HG03064 (cell line): ENCODE results near the gene ARL2.
"Not testable (repeated sequence)": the region's sequence is repeated elsewhere in the genome, so short reads cannot be mapped to it uniquely, and the experiment has no call there.

Experiments used
- ATAC-seq: cut with Tn5 transposase; IDR thresholded peaks from one replicate; pipeline ENCODE4 v1.9.1; 2021; ENCODE audit warnings: low read depth; ENCODE audit not compliant: unreplicated experiment

The ARL2 gene

DNA sequence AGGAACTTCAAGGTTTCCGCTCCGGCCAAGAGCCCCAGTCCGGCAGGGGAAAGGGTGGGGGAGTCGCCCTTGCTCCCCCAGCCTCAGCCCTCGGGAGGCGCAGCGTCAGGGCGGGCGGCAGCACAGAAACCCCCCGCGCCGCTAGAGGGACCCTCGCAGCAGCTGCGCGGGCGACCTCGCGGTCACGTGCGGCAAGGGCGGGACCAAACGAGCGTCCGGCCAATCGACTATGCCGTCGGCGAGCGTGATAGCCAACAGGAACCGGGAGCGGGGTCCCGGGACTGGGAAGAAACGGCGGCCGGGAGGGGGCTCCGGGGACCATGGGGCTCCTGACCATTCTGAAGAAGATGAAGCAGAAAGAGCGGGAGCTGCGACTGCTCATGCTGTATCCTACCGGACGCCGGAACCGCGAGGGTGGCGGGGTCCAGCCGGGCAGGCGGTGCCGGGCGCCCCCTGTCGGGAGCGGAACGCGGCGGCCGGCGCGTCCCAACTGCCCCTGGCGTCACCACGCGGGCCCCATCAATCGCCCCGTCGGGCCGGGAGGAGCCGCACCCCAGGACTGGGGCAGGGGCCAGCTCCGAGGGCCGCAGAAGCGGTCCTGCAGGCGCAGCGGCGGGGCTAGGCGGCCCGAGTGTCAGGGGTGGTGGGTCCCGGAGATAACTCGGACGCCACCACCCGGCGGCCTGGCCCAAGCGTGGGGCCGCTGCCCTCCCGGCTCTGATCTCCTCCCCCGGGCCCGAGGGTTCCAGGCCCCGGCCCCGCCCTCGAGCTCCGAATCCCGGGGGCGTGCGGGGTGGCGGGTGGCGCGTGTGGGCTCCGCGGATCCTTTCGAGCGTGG is at the start of gene ARL2:
TSS of gene ARL2 (plus strand) at position 273 of the 838 bp plus-strand sequence. CDS start at position 321, 48 bp downstream.
- peak; percentile 71 for ATAC-seq

GRCh38 chr11:64967375-64967774 is 46.6 kb upstream of the ARL2 start:
- ATAC-seq, result no peak

GRCh38 chr11:64969209-64969608 is 44.8 kb upstream of the ARL2 start:
- no peak for ATAC-seq

GRCh38 chr11:64970731-64971151 is 43.2 kb upstream of the ARL2 start:
- no peak for ATAC-seq

GRCh38 chr11:64971421-64972233 is 42.3 kb upstream of the ARL2 start, which contains the start of gene MAJIN:
Gene MAJIN, minus strand, starts transcription at chr11:64972108. Its CDS starts 12,703 bp downstream, at chr11:64959405.
- ATAC-seq, result no peak

- ATAC-seq, result no peak
Observed at GRCh38 chr11:64974124-64974523, 39.8 kb upstream of the ARL2 start.

DNA sequence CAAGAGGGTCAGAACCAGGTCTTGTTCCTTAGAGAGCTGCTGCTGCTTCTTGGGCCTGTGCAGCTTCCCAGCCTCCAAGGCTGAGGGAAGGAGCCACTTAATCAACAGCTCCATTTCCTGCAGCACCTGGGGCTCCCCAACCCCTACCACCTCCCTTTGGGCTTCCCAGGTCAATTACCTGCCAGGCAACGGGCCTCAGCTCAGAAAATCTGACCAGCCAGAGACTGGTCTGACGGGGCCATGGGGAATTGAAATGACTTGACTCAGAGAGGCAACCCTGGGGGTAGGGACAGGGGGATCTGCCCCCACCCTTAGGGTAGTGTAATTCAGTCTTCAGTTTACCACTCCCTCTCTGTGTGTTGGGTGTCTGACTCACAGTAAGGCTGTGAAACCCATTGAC is 37.3 kb upstream of the ARL2 start:
- no peak for ATAC-seq

GRCh38 chr11:64983339-64983738 is 30.6 kb upstream of the ARL2 start:
- ATAC-seq, result not testable (repeated sequence)

- no peak for ATAC-seq
Observed at GRCh38 chr11:64987998-64988854, 25.7 kb upstream of the ARL2 start.

GRCh38 chr11:64989416-64989815 is 24.5 kb upstream of the ARL2 start:
- ATAC-seq, result no peak

DNA sequence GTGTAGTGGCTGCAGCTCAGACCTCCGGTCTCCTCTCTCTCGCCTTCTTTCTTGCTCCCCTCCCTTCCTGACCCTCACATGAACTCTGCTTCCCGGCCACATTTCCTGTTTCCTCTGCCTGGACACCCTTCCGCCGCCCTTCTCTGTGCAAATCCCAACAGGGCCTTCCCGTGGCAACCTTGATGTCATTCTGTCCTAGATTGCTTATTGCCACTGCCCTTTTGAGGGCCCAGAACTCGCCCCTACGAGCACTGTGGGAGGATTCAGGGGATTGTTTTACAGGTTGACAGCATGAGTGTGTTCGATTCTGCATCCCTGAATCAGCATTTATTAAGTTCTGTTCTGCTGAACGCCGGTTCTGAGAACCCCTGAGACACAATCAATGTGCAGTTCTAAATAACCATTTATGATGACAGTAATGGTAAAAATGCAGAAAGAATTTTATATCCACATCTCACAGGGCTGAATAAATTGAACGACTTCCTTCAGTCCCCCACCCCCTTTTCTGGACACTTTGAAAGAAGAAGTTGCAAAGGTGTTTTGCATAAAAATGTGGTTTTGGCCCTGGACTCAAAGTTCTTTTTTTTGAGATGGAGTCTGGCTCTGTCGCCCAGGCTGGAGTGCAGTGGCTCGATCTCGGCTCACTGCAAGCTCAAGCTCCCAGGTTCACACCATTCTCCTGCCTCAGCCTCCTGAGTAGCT is 23.6 kb upstream of the ARL2 start:
- no peak for ATAC-seq

GRCh38 chr11:64994318-64994717 is 19.6 kb upstream of the ARL2 start:
- ATAC-seq, result no peak

GRCh38 chr11:64996327-64996709 is 17.6 kb upstream of the ARL2 start:
- no peak for ATAC-seq

GRCh38 chr11:64996710-64997380 is 17.1 kb upstream of the ARL2 start, which contains the start of gene BATF2:
Gene BATF2, minus strand, starts transcription at chr11:64996971. Its CDS starts 57 bp downstream, at chr11:64996914.
- no peak for ATAC-seq

DNA sequence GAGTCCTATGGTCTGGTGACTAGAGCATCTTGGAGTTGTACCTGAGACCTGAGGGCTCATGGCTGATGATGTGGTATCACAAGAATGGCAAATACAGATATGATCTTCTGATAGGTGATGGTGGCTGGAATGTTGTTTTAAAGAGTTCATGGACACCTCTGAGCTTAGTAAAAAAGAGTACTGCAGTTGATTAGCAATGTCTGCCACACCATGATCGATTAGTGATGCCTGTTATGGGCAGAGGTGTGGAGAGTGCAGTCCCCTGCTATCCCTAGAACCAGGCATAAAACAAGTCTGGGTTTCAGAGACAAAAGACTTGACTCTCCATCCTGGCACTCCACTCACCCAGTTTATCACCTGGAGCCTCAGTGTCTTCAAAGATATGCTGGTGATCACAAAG is 15.8 kb upstream of the ARL2 start:
- ATAC-seq, result no peak

DNA sequence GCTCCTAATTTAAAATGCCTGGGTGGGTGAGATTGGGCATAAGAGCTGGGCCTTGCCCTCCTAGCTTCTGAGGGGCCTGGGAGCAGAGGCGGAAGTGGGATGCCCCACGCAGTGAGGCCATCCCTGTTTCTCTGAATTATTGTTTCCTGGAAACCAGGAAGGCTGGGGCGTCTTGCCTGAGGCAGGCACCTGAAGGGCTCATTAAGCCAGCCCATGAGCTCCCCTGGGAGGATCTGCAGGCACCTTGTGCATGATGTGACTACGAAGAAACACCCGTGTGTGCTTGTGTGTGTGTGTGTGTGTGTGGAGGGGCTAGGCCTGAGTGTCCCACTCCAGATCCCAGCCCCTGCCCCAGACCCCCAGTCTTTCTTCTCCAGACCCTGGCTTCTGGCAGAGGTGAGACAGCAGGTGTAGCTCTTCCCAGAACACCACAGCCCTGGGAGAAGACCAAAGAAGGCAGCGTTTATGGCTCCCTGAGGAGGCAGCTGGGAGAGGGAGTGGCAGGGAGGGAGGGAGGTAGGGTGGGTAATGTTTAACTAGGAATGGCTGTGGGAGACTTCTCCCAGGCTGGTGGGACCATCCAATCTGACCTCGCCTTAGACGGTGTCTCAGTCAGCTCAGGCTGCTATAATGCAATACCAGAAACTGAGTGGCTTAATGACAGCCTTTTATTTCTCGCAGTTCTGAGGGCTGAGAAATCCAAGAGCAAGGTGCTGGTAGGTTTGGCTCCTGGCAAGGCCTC is 15.1 kb upstream of the ARL2 start:
- no peak for ATAC-seq

GRCh38 chr11:64999478-64999877 is 14.5 kb upstream of the ARL2 start:
- no peak for ATAC-seq

- no peak for ATAC-seq
Observed at GRCh38 chr11:65002706-65003105, 11.3 kb upstream of the ARL2 start.

DNA sequence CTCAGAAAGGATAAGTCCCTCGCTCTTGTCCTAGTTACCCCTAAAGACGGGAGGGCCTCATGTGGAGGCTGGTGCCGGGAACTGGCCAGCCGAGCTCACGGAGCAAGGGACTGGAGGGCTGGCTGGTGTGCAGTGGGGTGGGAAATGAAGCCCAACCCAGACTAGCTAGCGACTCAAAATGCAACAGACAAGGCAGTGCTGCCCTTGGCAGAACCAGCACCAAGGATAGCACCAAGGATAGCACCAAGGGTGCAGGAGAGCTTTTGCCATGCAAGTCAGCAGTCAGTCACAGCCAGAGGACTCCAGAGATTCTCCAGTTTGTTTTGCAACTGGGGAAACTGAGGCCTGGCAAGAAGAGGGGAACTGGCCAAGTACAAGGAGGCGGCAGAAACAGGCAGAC is 10.7 kb upstream of the ARL2 start:
- ATAC-seq, result no peak
